HepG2 (cell line): ENCODE results near the gene BBC3. TPM values are rescaled to one million over a fixed set of nuclear protein-coding genes. Genes with fewer than 3 reads are reported as not detected.

Source experiments
- ATAC-seq: fragments of 200-7000 bp; cut with Tn5 transposase; 3 replicates; pipeline ENCODE4 v1.9.1; 2020; ENCODE audit warnings: mild to moderate bottlenecking, moderate library complexity
- BruUV-seq: library from RNA; stranded (reverse); fragments of 400-500 nt; replicated peaks from 2 replicates; lab custom pipeline; 2021; lab: Mats Ljungman, UMichigan
- CTCF ChIA-PET: fragments of 300-600 bp; formaldehyde crosslinking; extraction: SDS; loops from one replicate; lab custom pipeline; 2021; ENCODE audit warnings: low total read pairs, inconsistent platforms, low intra/inter-chr PET ratio; lab: Yijun Ruan, JAX
- POLR2A ChIA-PET: fragments of 350-600 bp; sonication (Branson Sonifier 250); formaldehyde crosslinking; loops from one replicate; lab custom pipeline; 2020; ENCODE audit warnings: antibody characterized with exemption, inconsistent platforms; lab: Yijun Ruan, JAX
- DNase-seq: peaks from one replicate; pipeline ENCODE4 v3.0.0-alpha.2; 2015; ENCODE audit warnings: low spot score
- FAIRE-seq: peaks from 3 replicates; lab custom pipeline; 2011; peaks lifted over from hg19 to GRCh38; lab: Jason Lieb, UNC
- H2AFZ ChIP-seq: one replicate; pipeline ENCODE4 v1.6.1; 2011; ENCODE audit warnings: low read length, inconsistent platforms
- H3K27ac ChIP-seq: fragments of 300-600 bp; 3 replicates; pipeline ENCODE4 v1.8.0; 2011; ENCODE audit warnings: mixed run types, mild to moderate bottlenecking, mixed read lengths, low read length, inconsistent platforms; ENCODE audit not compliant: insufficient read depth; ENCODE audit errors: extremely low read length
- H3K27me3 ChIP-seq, 2 experiments: fragments of 200-600 bp in 1 of 2; 2 replicates in 1 of 2; 3 replicates in 1 of 2; pipeline versions ENCODE4 v1.6.0 to v1.8.0; 2011; ENCODE audit warnings: low read length in 2 of 2, mild to moderate bottlenecking in 2 of 2, moderate library complexity in 2 of 2, inconsistent platforms in 1 of 2; ENCODE audit not compliant: insufficient read depth in 2 of 2, control insufficient read depth in 1 of 2
- H3K36me3 ChIP-seq, 2 experiments: fragments of 200-600 bp in 1 of 2; replicated peaks in 1 of 2; 2 replicates in 1 of 2; 3 replicates in 1 of 2; pipeline versions ENCODE4 v1.5.1 to v1.8.0; 2011; ENCODE audit warnings: low read length in 2 of 2, inconsistent platforms in 1 of 2; ENCODE audit not compliant: insufficient read depth in 2 of 2, control insufficient read depth in 1 of 2
- H3K4me1 ChIP-seq: 2 replicates; pipeline ENCODE4 v1.5.1; 2012; ENCODE audit warnings: low read length, inconsistent platforms; ENCODE audit not compliant: insufficient read depth
- H3K4me2 ChIP-seq: 2 replicates; pipeline ENCODE4 v1.6.0; 2011; ENCODE audit warnings: low read depth, low read length, inconsistent platforms
- H3K4me3 ChIP-seq, 3 experiments: fragments of 200-600 bp in 1 of 3; sonication (generic), shearing (Covaris generic) in 1 of 3; replicated peaks in 1 of 3; 2 replicates each; pipeline ENCODE4 v1.5.1; 2011 to 2016; ENCODE audit warnings: low read length in 3 of 3, inconsistent platforms in 2 of 3, low read depth in 2 of 3, mild to moderate bottlenecking in 2 of 3, control low read depth in 1 of 3, mixed read lengths in 1 of 3; ENCODE audit not compliant: insufficient read depth in 1 of 3
- H3K79me2 ChIP-seq: one replicate; pipeline ENCODE4 v1.6.1; 2011; ENCODE audit warnings: low read length, inconsistent platforms; ENCODE audit not compliant: insufficient read depth
- H3K9ac ChIP-seq: 2 replicates; pipeline ENCODE4 v1.6.0; 2011; ENCODE audit warnings: mild to moderate bottlenecking, low read depth, low read length, inconsistent platforms; ENCODE audit not compliant: insufficient read depth
- H3K9me3 ChIP-seq: 2 replicates; pipeline ENCODE4 v1.5.1; 2012; ENCODE audit warnings: mild to moderate bottlenecking, low read length
- H4K20me1 ChIP-seq: 2 replicates; pipeline ENCODE4 v1.6.0; 2011; ENCODE audit warnings: inconsistent platforms, mild to moderate bottlenecking, low read length, moderate library complexity; ENCODE audit not compliant: insufficient read depth
- ADNP ChIP-seq: sonication (generic); formaldehyde crosslinking; IDR thresholded peaks from 2 replicates; pipeline ENCODE4 v1.4.0; 2020; ENCODE audit warnings: missing genetic modification reagents
- ARNTL ChIP-seq: sonication (generic); formaldehyde crosslinking; IDR thresholded peaks from 2 replicates; pipeline ENCODE4 v1.4.0; 2020; ENCODE audit warnings: mild to moderate bottlenecking, missing genetic modification reagents
- ATAD3A ChIP-seq: sonication (generic); formaldehyde crosslinking; IDR thresholded peaks from 2 replicates; pipeline ENCODE4 v1.4.0; 2020; ENCODE audit warnings: missing genetic modification reagents
- E2F5 ChIP-seq: sonication (generic); formaldehyde crosslinking; conservative IDR thresholded peaks from 2 replicates; pipeline ENCODE4 v1.4.0; 2020; ENCODE audit warnings: missing genetic modification reagents
- HBP1 ChIP-seq: IDR thresholded peaks from 2 replicates; pipeline ENCODE4 v1.6.1; 2016; ENCODE audit warnings: low read depth, control low read depth
- MIER3 ChIP-seq: IDR thresholded peaks from 2 replicates; pipeline ENCODE4 v1.6.1; 2016; ENCODE audit warnings: missing compliant biosample characterization, borderline replicate concordance
- NCOA1 ChIP-seq: sonication (generic); formaldehyde crosslinking; IDR thresholded peaks from 2 replicates; pipeline ENCODE4 v1.9.0; 2021; ENCODE audit warnings: missing genetic modification reagents
- RAD21 ChIP-seq: fragments of 450-650 bp; formaldehyde crosslinking; IDR thresholded peaks from 2 replicates; pipeline ENCODE4 v1.5.0; 2020; ENCODE audit warnings: mild to moderate bottlenecking
- SP4 ChIP-seq: sonication (generic); formaldehyde crosslinking; IDR thresholded peaks from 2 replicates; pipeline ENCODE4 v1.8.1; 2023; ENCODE audit warnings: mild to moderate bottlenecking, missing genetic modification reagents
- STAG1 ChIP-seq: sonication (generic); formaldehyde crosslinking; IDR thresholded peaks from 2 replicates; pipeline ENCODE4 v1.4.0; 2020; ENCODE audit warnings: missing genetic modification reagents
- TBL1XR1 ChIP-seq: fragments of 150-350 bp; IDR thresholded peaks from 2 replicates; pipeline ENCODE4 v1.6.1; 2014; ENCODE audit warnings: borderline replicate concordance, low read length; ENCODE audit not compliant: partially characterized antibody
- TRIM24 ChIP-seq: sonication (generic); formaldehyde crosslinking; IDR thresholded peaks from 2 replicates; pipeline ENCODE4 v1.8.0; 2022; ENCODE audit warnings: mild to moderate bottlenecking, missing genetic modification reagents
- ZBTB33 ChIP-seq: sonication (generic); formaldehyde crosslinking; IDR thresholded peaks from 2 replicates; pipeline ENCODE4 v1.4.0; 2020; ENCODE audit warnings: missing genetic modification reagents
- ZBTB7B ChIP-seq: sonication (generic); formaldehyde crosslinking; IDR thresholded peaks from 2 replicates; pipeline ENCODE4 v1.4.0; 2020; ENCODE audit warnings: missing genetic modification reagents
- ZFP41 ChIP-seq: sonication (generic); formaldehyde crosslinking; IDR thresholded peaks from 2 replicates; pipeline ENCODE4 v1.4.0; 2020; ENCODE audit warnings: mild to moderate bottlenecking, missing genetic modification reagents, borderline replicate concordance
- ZNF121 ChIP-seq: sonication (generic); formaldehyde crosslinking; IDR thresholded peaks from 2 replicates; pipeline ENCODE4 v1.5.0; 2020; ENCODE audit warnings: mild to moderate bottlenecking, missing genetic modification reagents
- ZNF747 ChIP-seq: sonication (generic); formaldehyde crosslinking; IDR thresholded peaks from 2 replicates; pipeline ENCODE4 v1.8.1; 2023; ENCODE audit warnings: missing genetic modification reagents, mild to moderate bottlenecking, borderline replicate concordance
- ZNF879 ChIP-seq: sonication (generic); formaldehyde crosslinking; IDR thresholded peaks from 2 replicates; pipeline ENCODE4 v1.8.1; 2023; ENCODE audit warnings: missing genetic modification reagents
- WGBS: methylation state at CpG from one replicate; pipeline ENCODE4 v1.1.6; 2017; ENCODE audit warnings: low lambda C conversion rate; 5-methylcytosine and 5-hydroxymethylcytosine counted together
- in situ Hi-C: cut with HindIII; loops from 2 replicates; pipeline ENCODE4 v1.10.0; 2017; ENCODE audit warnings: low pct_unique_long_range_greater_than_20kb; ENCODE audit not compliant: extremely low pct_ligation_motif_present
- intact Hi-C: fragments of 100-400 bp; cut with micrococcal nuclease; formaldehyde crosslinking; loops from one replicate; pipeline ENCODE4 v1.10.0; 2022; ENCODE audit not compliant: unreplicated experiment
- polyA plus RNA-seq, 8 experiments: library from polyadenylated mRNA; depleted of rRNA in 3 of 8; stranded (reverse) in 7 of 8; unstranded in 1 of 8; fragments of >200 nt; fragmentation: Illumina TruSeq in 4 of 8; extraction: Trizol in 4 of 8; gene quantifications; 2 replicates each; pipeline versions ENCODE4 v1.2.1 to v1.2.3, GENCODE V29; 2011 to 2016; ENCODE audit warnings: low read depth in 4 of 8, missing spikeins in 1 of 8, mixed read lengths in 1 of 8; ENCODE audit not compliant: insufficient read depth in 1 of 8
- total RNA-seq, 5 experiments: library from RNA; depleted of rRNA; stranded (reverse); fragments of >200 nt; fragmentation: Illumina TruSeq; extraction: Trizol; gene quantifications; 2 replicates each; pipeline ENCODE4 v1.2.3, GENCODE V29; 2016; ENCODE audit warnings: low read depth in 1 of 5
- TF ChIP-seq, protein P1 (sequence below): sonication (generic); formaldehyde crosslinking; IDR thresholded peaks from 2 replicates; pipeline ENCODE4 v1.5.0; 2020; ENCODE audit warnings: mild to moderate bottlenecking, missing genetic modification reagents, moderate library complexity

Gene BBC3
- total and polyA plus RNA-seq, 2 of the 13 experiments (the other 11 are each of a cell fraction or from before 2014, with no cell fraction given), result 6.1 to 8.8 TPM

DNA sequence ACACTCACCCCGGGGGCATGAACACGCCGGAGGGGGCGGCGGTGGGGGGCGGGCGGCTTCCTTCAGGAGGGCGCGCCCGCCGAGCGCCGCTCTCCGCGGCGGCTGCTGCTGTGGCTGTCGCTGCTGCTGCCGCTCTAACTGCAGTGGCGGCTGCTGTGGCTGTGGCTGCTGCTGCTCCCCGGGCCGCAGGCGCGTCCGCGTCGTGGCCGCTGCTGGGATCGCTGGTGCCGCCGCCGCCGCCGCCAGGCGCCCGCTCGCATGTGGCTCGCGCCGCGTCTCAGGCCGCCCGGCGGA lies at the start of gene BBC3 (continued):
- TF ChIP-seq NCOA1 (CRISPR knock-in tag) (0 out of 2 replicates have a peak, but pooled peaks have one; percentile 3), ZNF879 (CRISPR knock-in tag) (0 out of 2 replicates have a peak, but pooled peaks have one; percentile 7), ZNF747 (0 out of 2 replicates have a peak, but pooled peaks have one; percentile 15)

DNA sequence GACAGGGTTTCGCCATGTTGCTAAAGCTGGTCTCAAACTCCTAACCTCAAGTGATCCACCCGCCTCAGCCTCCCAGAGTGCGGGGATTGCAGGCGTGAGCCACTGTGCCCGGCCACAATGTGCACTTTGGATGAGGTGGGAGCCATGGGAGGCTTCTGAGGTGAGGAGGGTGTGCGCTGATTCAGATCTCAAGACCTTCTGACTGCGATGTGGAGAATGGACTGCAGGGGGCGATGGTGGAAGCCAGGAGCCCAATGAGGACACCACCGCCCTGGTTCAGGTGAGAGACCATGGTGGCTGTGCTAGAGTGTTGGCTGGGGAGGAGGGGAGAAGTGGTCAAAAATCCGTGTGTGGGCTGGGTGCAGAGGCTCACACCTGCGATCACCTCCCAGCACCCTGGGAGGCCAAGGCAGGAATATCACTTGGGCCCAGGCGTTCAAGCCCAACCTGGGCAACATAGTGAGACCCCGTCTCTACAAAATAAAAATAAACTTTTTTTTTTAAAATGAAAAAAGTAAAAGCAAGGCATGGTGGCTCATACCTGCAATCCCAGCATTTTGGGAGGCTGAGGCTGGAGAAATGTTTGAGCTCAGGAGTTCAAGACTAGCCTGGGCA lies 49.3 kb upstream of the BBC3 start:
- no peaks in the 10 kb centered on the region for H3K79me2 ChIP-seq
- 78% methylated on average over 13 of the region's 13 CpGs for WGBS
- no peak overlapping the region for H3K4me3 ChIP-seq
- CTCF ChIA-PET, result no interaction called here
- no peaks in the 10 kb centered on the region for H3K9me3 ChIP-seq
- no peak overlapping the region for H2AFZ ChIP-seq
- no peak overlapping the region for H3K4me2 ChIP-seq
- H3K4me1 ChIP-seq, result peaks cover 13% of the 10 kb centered on the region
- H4K20me1 ChIP-seq, result peaks cover 3% of the 10 kb centered on the region; the same call in 1 of the 2 replicates
- H3K36me3 ChIP-seq, result no peaks in the 10 kb centered on the region
- no peak overlapping the region for H3K9ac ChIP-seq
- DNase-seq, result peak; percentile 42
- POLR2A ChIA-PET, result interaction anchor here (0.7 kb wide), 1 partner anchor 334 kb away, joined by 3 read pairs; no protein-coding TSS in a partner anchor
- FAIRE-seq, result no peak
- in situ Hi-C loops (no loop called here), intact Hi-C loops (no loop called here)
- BruUV-seq, result no TSS peak
- peak; percentile 64 for ATAC-seq
- no peak overlapping the region for H3K27ac ChIP-seq
- H3K27me3 ChIP-seq, result no peaks in the 10 kb centered on the region
- TF ChIP-seq E2F5 (CRISPR knock-in tag), result no peak
- peak; percentile 35 for TF ChIP-seq STAG1 (CRISPR knock-in tag)
- TF ChIP-seq RAD21 (CRISPR knock-in tag), result 0 out of 2 replicates have a peak, but pooled peaks have one; percentile 11
- TF ChIP-seq MIER3 (CRISPR knock-in tag), result no peak
- TF ChIP-seq ZFP41 (CRISPR knock-in tag), result no peak
- no peak for TF ChIP-seq HBP1 (CRISPR knock-in tag)
- peak; percentile 78; the same call in 1 of the 2 replicates for TF ChIP-seq ZBTB33 (CRISPR knock-in tag)
- no peak for TF ChIP-seq TBL1XR1
- TF ChIP-seq SP4, result no peak
- TF ChIP-seq, protein P1, sequence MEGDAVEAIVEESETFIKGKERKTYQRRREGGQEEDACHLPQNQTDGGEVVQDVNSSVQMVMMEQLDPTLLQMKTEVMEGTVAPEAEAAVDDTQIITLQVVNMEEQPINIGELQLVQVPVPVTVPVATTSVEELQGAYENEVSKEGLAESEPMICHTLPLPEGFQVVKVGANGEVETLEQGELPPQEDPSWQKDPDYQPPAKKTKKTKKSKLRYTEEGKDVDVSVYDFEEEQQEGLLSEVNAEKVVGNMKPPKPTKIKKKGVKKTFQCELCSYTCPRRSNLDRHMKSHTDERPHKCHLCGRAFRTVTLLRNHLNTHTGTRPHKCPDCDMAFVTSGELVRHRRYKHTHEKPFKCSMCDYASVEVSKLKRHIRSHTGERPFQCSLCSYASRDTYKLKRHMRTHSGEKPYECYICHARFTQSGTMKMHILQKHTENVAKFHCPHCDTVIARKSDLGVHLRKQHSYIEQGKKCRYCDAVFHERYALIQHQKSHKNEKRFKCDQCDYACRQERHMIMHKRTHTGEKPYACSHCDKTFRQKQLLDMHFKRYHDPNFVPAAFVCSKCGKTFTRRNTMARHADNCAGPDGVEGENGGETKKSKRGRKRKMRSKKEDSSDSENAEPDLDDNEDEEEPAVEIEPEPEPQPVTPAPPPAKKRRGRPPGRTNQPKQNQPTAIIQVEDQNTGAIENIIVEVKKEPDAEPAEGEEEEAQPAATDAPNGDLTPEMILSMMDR (CRISPR knock-in tag), result peak; percentile 68
- TF ChIP-seq ADNP, result 0 out of 2 replicates have a peak, but pooled peaks have one; percentile 40
- 0 out of 2 replicates have a peak, but pooled peaks have one; percentile 79 for TF ChIP-seq ZNF121 (CRISPR knock-in tag)
- no peak for TF ChIP-seq ARNTL (CRISPR knock-in tag)
- TF ChIP-seq ATAD3A (CRISPR knock-in tag), result no peak
- no peak for TF ChIP-seq ZBTB7B
- no peak for TF ChIP-seq TRIM24 (CRISPR knock-in tag)
